Measurements from ENCODE around the gene ZFYVE19. TPM values are rescaled to one million over a fixed set of nuclear protein-coding genes. Genes with fewer than 3 reads are reported as not detected.

Gene ZFYVE19
- total and polyA plus RNA-seq, 8 donors, result 10.3 to 31.0 (median 23.5) TPM

- intact Hi-C loops (cut with DNase I; ENCODE audit: low total_unique reads), result no loop called here
- Histone ChIP-seq H3K4me1 (peaks cover 0 to 13% (median 3%) of the 10 kb centered on the region in 4 donors), H3K27me3 (no peaks in the 10 kb centered on the region), H3K4me3 (no peak overlapping the region), H3K9me3 (no peaks in the 10 kb centered on the region), H3K27ac (peak overlapping the region in 1 of 5 donors; percentile 24), H3K36me3 (no peaks in the 10 kb centered on the region)
- 45 to 71% (median 51%) methylated on average over 5 of the region's 5 CpGs for WGBS, 5 donors
- DNase-seq, result peak; percentile 41 to 69
- no peak for TF ChIP-seq CTCF (IDR thresholded peaks at IDR 0.05)
- no peak for TF ChIP-seq POLR2AphosphoS5 (IDR thresholded peaks at IDR 0.05)
- no peak for TF ChIP-seq POLR2A (IDR thresholded peaks at IDR 0.05)
- TF ChIP-seq EP300 (IDR thresholded peaks at IDR 0.05), result no peak
These were observed 19.0 kb downstream of the ZFYVE19 start for GRCh38 chr15:40825661-40826422.

- Histone ChIP-seq H3K4me3 (no peak overlapping the region), H3K27me3 (no peaks in the 10 kb centered on the region), H3K4me1 (peaks cover 0 to 13% (median 3%) of the 10 kb centered on the region in 4 donors), H3K27ac (peak overlapping the region in 1 of 5 donors; percentile 24), H3K9me3 (no peaks in the 10 kb centered on the region), H3K36me3 (no peaks in the 10 kb centered on the region)
- 76 to 88% (median 81%) methylated on average over 4 of the region's 4 CpGs for WGBS, 5 donors
- TF ChIP-seq CTCF (IDR thresholded peaks at IDR 0.05), result no peak
- TF ChIP-seq EP300 (IDR thresholded peaks at IDR 0.05), result no peak
- no peak for TF ChIP-seq POLR2A (IDR thresholded peaks at IDR 0.05)
- TF ChIP-seq POLR2AphosphoS5 (IDR thresholded peaks at IDR 0.05), result no peak
- DNase-seq, result no peak
- intact Hi-C loops (cut with DNase I; ENCODE audit: low total_unique reads), result no loop called here
These were observed 19.7 kb downstream of the ZFYVE19 start for GRCh38 chr15:40826423-40827075.

GRCh38 chr15:40828447-40829036, 21.7 kb downstream of the ZFYVE19 start, which contains the start of gene PPP1R14D:
Gene PPP1R14D (minus strand): TSS chr15:40828708. CDS start chr15:40828641, 67 bp downstream.
- Histone ChIP-seq H3K9me3 (no peaks in the 10 kb centered on the region), H3K4me1 (peaks cover 0 to 13% (median 3%) of the 10 kb centered on the region in 4 donors), H3K27me3 (no peaks in the 10 kb centered on the region), H3K27ac (no peak within 1 kb of the TSS), H3K36me3 (no peaks in the 10 kb centered on the region), H3K4me3 (no peak within 1 kb of the TSS)
- intact Hi-C loops (cut with DNase I; ENCODE audit: low total_unique reads), result no loop called here
- no peak for DNase-seq
- 78 to 91% (median 88%) methylated on average over 6 of the region's 6 CpGs for WGBS, 5 donors
- no peak for TF ChIP-seq EP300 (IDR thresholded peaks at IDR 0.05)
- TF ChIP-seq POLR2A (IDR thresholded peaks at IDR 0.05), result no peak
- TF ChIP-seq POLR2AphosphoS5 (IDR thresholded peaks at IDR 0.05), result no peak
- no peak for TF ChIP-seq CTCF (IDR thresholded peaks at IDR 0.05)

GRCh38 chr15:40829115-40829514, 22.2 kb downstream of the ZFYVE19 start:
- intact Hi-C loops (cut with DNase I; ENCODE audit: low total_unique reads), result no loop called here

More at GRCh38 chr15:40829115-40829514, 22.2 kb downstream of the ZFYVE19 start:
- H3K27me3 ChIP-seq, result no peaks in the 10 kb centered on the region
- no peak for TF ChIP-seq CTCF (IDR thresholded peaks at IDR 0.05)
- no peak for TF ChIP-seq POLR2A (IDR thresholded peaks at IDR 0.05)
- TF ChIP-seq POLR2AphosphoS5 (IDR thresholded peaks at IDR 0.05), result no peak
- no peak for TF ChIP-seq EP300 (IDR thresholded peaks at IDR 0.05)
- WGBS, 5 donors, result 51 to 72% (median 59%) methylated on average over 7 of the region's 7 CpGs
- no peaks in the 10 kb centered on the region for H3K9me3 ChIP-seq
- H3K4me3 ChIP-seq, result no peak overlapping the region
- peak in 1 of 2 donors; percentile 58 for DNase-seq
- H3K36me3 ChIP-seq, result no peaks in the 10 kb centered on the region
- no peak overlapping the region for H3K27ac ChIP-seq
- H3K4me1 ChIP-seq, result peaks cover 0 to 13% (median 3%) of the 10 kb centered on the region in 4 donors
